Lower leg skin (tissue), 4 donors: ENCODE results near the gene HSF4. TPM values are rescaled to one million over a fixed set of nuclear protein-coding genes. Genes with fewer than 3 reads are reported as not detected.
A peak's percentile ranks its signal among the peaks of the same experiment; 100 is the strongest.

Experiments
- DNase-seq, 2 donors: peaks; one replicate each; pipeline ENCODE4 v3.0.0-alpha.2; 2019; ENCODE audit warnings: low spot score in 2 of 2
- H3K4me3 ChIP-seq: fragments of 200-600 bp; sonication (generic); 2 replicates; pipeline ENCODE4 v1.5.1; 2017; ENCODE audit warnings: mild to moderate bottlenecking, low read depth; ENCODE audit not compliant: poor library complexity, severe bottlenecking
- POLR2A ChIP-seq, 2 donors: fragments of 450-650 bp; IDR thresholded peaks; one replicate each; pipeline ENCODE4 v1.6.1; 2016 to 2017; ENCODE audit warnings: antibody characterized with exemption in 2 of 2, mild to moderate bottlenecking in 1 of 2, moderate library complexity in 1 of 2
- WGBS, 2 donors: methylation state at CpG; one replicate each; pipeline ENCODE4 v1.1.5; 2018; 5-methylcytosine and 5-hydroxymethylcytosine counted together
- intact Hi-C: fragments of 100-400 bp; cut with DNase I; formaldehyde crosslinking; loops from one replicate; pipeline ENCODE4 v1.15.0; 2023; ENCODE audit warnings: low total_unique reads
- total RNA-seq, 4 donors: library from RNA; depleted of rRNA; stranded (reverse); fragments of >200 nt; gene quantifications; one replicate each; pipeline ENCODE4 v1.1.0, GENCODE V29; 2016
- TF ChIP-seq, protein P1 (sequence below), 3 donors: fragments of 450-650 bp; IDR thresholded peaks; one replicate each; pipeline ENCODE4 v1.5.1; 2016; ENCODE audit warnings: antibody characterized with exemption in 3 of 3, mild to moderate bottlenecking in 3 of 3, moderate library complexity in 2 of 3

HSF4 gene
- total RNA-seq, 4 donors from 2014 or later: 48.3 to 131 (median 64.7) TPM

GRCh38 chr16:67183284-67183626 is 18.7 kb downstream of the HSF4 start:
- TF ChIP-seq POLR2A (IDR thresholded peaks at IDR 0.05): no peak
- TF ChIP-seq, protein P1, sequence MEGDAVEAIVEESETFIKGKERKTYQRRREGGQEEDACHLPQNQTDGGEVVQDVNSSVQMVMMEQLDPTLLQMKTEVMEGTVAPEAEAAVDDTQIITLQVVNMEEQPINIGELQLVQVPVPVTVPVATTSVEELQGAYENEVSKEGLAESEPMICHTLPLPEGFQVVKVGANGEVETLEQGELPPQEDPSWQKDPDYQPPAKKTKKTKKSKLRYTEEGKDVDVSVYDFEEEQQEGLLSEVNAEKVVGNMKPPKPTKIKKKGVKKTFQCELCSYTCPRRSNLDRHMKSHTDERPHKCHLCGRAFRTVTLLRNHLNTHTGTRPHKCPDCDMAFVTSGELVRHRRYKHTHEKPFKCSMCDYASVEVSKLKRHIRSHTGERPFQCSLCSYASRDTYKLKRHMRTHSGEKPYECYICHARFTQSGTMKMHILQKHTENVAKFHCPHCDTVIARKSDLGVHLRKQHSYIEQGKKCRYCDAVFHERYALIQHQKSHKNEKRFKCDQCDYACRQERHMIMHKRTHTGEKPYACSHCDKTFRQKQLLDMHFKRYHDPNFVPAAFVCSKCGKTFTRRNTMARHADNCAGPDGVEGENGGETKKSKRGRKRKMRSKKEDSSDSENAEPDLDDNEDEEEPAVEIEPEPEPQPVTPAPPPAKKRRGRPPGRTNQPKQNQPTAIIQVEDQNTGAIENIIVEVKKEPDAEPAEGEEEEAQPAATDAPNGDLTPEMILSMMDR (IDR thresholded peaks at IDR 0.05): no peak
- no peak for DNase-seq
- intact Hi-C loops: no loop called here
- 6 to 7% methylated on average over 11 of the region's 11 CpGs for WGBS, 2 donors
- H3K4me3 ChIP-seq: no peak overlapping the region

DNA sequence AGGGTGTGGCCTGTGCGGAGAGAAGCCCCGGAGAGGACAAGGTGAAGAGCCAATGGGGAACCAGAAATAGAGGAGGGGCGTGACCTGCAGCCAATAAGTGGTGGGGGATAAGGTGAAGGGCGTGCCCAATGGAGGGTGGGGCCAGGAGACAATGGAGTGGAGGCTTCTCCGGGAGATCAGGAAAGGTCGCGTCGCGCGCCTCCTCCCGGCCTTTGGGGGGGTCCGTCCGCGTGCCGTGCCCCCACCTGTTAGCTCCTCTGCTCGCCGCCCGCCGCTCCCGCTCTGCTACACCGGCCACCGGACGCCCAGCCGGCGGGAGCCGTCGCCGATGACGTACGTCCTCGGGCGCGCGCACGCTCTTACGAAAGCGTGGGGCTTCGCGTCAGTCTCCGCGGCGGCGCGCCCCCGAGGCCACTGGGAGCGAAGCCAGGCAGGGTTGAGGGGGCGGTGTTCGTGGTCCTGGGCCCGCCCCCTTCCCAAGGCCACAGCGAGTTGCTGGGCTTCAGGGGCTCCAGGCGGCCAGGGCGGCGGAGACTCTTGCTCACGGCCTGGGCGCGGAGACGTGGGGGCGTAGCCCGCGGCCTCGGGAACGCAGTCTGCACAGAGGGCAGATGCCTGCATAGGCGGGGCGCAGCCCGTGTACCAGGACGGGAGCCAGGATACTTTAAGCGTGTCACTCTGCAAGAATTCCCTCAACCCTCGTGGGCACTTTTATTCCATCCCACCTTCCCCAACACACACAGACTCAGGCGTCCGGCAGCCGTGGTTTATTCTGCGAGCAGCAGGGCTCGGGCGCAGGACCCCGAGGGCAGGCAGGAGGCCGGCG is 19.3 kb downstream of the HSF4 start, which contains the start of gene MATCAP1:
MATCAP1 (minus strand) TSS at position 337 of the 826 bp plus-strand sequence. CDS start 3,353 bp downstream, outside the sequence.
- 1% methylated on average over 36 to 57 of the region's 77 CpGs for WGBS, 2 donors
- DNase-seq: peak; percentile 97 to 99
- intact Hi-C loops: no loop called here
- no peak for TF ChIP-seq POLR2A (IDR thresholded peaks at IDR 0.05)
- TF ChIP-seq, protein P1 (IDR thresholded peaks at IDR 0.05): peak in 1 of 3 donors; percentile 24
- H3K4me3 ChIP-seq: peak within 1 kb of the TSS; percentile 49

DNA sequence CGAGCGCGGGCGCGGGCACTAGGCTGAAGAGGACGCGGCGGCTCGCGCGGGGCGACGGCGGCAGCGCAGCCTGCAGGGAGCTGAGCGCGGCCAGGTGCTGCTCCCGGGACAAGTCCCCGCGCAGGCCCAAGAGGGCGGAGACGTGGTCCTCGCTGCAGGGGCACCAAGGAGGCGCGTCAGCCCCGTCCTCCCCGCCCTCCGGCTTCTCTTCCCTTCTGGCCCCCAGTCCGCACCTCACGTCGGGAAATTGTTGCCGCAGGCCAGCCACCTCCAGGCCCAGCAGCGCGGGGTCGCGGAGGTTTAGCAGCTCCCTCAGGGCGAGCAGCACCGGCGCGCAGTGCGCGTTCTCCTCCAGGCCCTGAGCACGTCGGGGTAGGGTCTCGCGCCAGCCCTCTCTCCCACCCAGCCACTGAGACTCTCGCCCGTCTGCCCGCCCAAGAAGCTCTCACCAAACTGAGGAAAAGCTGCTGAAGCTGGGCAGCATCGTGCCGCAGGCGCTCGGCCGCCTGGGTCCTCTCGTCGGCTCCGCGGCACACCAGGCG is 20.0 kb downstream of the HSF4 start:
- H3K4me3 ChIP-seq: peak overlapping the region; percentile 49
- 4 to 7% methylated on average over 24 to 30 of the region's 59 CpGs for WGBS, 2 donors
- DNase-seq: no peak
- TF ChIP-seq, protein P1 (IDR thresholded peaks at IDR 0.05): no peak
- TF ChIP-seq POLR2A (IDR thresholded peaks at IDR 0.05): no peak
- intact Hi-C loops: no loop called here

- TF ChIP-seq, protein P1 (IDR thresholded peaks at IDR 0.05): peak in 1 of 3 donors; percentile 74
- no peak for TF ChIP-seq POLR2A (IDR thresholded peaks at IDR 0.05)
- intact Hi-C loops: no loop called here
- peak; percentile 83 to 98 for DNase-seq
- H3K4me3 ChIP-seq: no peak overlapping the region
- 12 to 14% methylated on average over 35 to 41 of the region's 43 CpGs for WGBS, 2 donors
Measured at GRCh38 chr16:67184995-67185650, 20.6 kb downstream of the HSF4 start.

GRCh38 chr16:67185651-67186134 is 21.1 kb downstream of the HSF4 start:
- intact Hi-C loops: no loop called here
- no peak for DNase-seq
- 8 to 11% methylated on average over 12 of the region's 12 CpGs for WGBS, 2 donors
- TF ChIP-seq, protein P1 (IDR thresholded peaks at IDR 0.05): no peak
- no peak for TF ChIP-seq POLR2A (IDR thresholded peaks at IDR 0.05)
- no peak overlapping the region for H3K4me3 ChIP-seq
